Testis (tissue), 3 donors: ENCODE data around the gene PSMD13. TPM values are rescaled to one million over a fixed set of nuclear protein-coding genes. Genes with fewer than 3 reads are reported as not detected.

Experiments
- DNase-seq: peaks from one replicate; pipeline ENCODE4 v3.0.0-alpha.2; 2019
- H3K27ac ChIP-seq, 2 donors: fragments of 200-600 bp; sonication (generic); one replicate each; pipeline ENCODE4 v1.5.1; 2019
- H3K27me3 ChIP-seq: fragments of 200-600 bp; sonication (generic); one replicate; pipeline ENCODE4 v1.5.1; 2019
- H3K36me3 ChIP-seq: fragments of 200-600 bp; sonication (generic); one replicate; pipeline ENCODE4 v1.5.1; 2017; ENCODE audit warnings: low read depth; ENCODE audit errors: missing control alignments
- H3K4me1 ChIP-seq: fragments of 200-600 bp; sonication (generic); one replicate; pipeline ENCODE4 v1.5.1; 2019
- H3K4me3 ChIP-seq, 2 donors: fragments of 200-600 bp; sonication (generic); one replicate each; pipeline ENCODE4 v1.5.1; 2017 to 2019
- H3K9me3 ChIP-seq: fragments of 200-600 bp; sonication (generic); one replicate; pipeline ENCODE4 v1.5.1; 2017
- CTCF ChIP-seq, 3 experiments: fragments of 450-650 bp in 2 of 3; fragments of 200-600 bp in 1 of 3; sonication (generic) in 1 of 3; IDR thresholded peaks; one replicate each; pipeline ENCODE4 v1.5.1; 2016 to 2019; ENCODE audit warnings: antibody characterized with exemption in 3 of 3, mild to moderate bottlenecking in 2 of 3, moderate library complexity in 1 of 3
- POLR2A ChIP-seq: fragments of 450-650 bp; IDR thresholded peaks from one replicate; pipeline ENCODE4 v1.6.1; 2017; ENCODE audit warnings: antibody characterized with exemption, mild to moderate bottlenecking, moderate library complexity
- WGBS, 2 donors: methylation state at CpG; one replicate each; pipeline ENCODE4 v1.1.5; 2018; 5-methylcytosine and 5-hydroxymethylcytosine counted together
- intact Hi-C: fragments of 100-400 bp; cut with DNase I; formaldehyde crosslinking; loops from one replicate; pipeline ENCODE4 v1.15.1; 2023; ENCODE audit warnings: low total_unique reads
- polyA plus RNA-seq: library from polyadenylated mRNA; stranded (reverse); fragments of 350-450 nt; fragmentation: Illumina TruSeq; extraction: RNeasy Lipid Tissue Mini Kit (QIAGEN cat#74804); gene quantifications from one replicate; pipeline ENCODE4 v1.2.3, GENCODE V29; 2014; ENCODE audit warnings: low read depth, low replicate concordance; ENCODE audit not compliant: insufficient read depth
- total RNA-seq, 2 donors: library from RNA; depleted of rRNA; stranded (reverse); fragments of >200 nt; gene quantifications; one replicate each; pipeline ENCODE4 v1.2.3, GENCODE V29; 2016

Gene PSMD13
- total and polyA plus RNA-seq, 3 donors from 2014 or later: 128 to 180 (median 133) TPM

GRCh38 chr11:221539-221938, 15.2 kb upstream of the PSMD13 start:
- Histone ChIP-seq H3K27ac (no peak overlapping the region), H3K4me1 (no peaks in the 10 kb centered on the region), H3K9me3 (no peaks in the 10 kb centered on the region), H3K27me3 (no peaks in the 10 kb centered on the region), H3K4me3 (no peak overlapping the region), H3K36me3 (no peaks in the 10 kb centered on the region)
- intact Hi-C loops: no loop called here
- no peak for DNase-seq
- WGBS, 2 donors: 82 to 88% methylated on average over 7 of the region's 7 CpGs
- TF ChIP-seq POLR2A: no peak
- TF ChIP-seq CTCF (IDR thresholded peaks at IDR 0.05): no peak

- WGBS, 2 donors: 90 to 98% methylated on average over 14 of the region's 14 CpGs
- no peak overlapping the region for H3K4me3 ChIP-seq
- intact Hi-C loops: no loop called here
- H3K27ac ChIP-seq: no peak overlapping the region
- H3K27me3 ChIP-seq: no peaks in the 10 kb centered on the region
- no peak for DNase-seq
- H3K36me3 ChIP-seq: no peaks in the 10 kb centered on the region
- H3K4me1 ChIP-seq: no peaks in the 10 kb centered on the region
- no peaks in the 10 kb centered on the region for H3K9me3 ChIP-seq
- TF ChIP-seq POLR2A (no peak), CTCF (IDR thresholded peaks at IDR 0.05) (no peak)
Observed at GRCh38 chr11:221998-222789, 14.6 kb upstream of the PSMD13 start.

- H3K4me1 ChIP-seq: no peaks in the 10 kb centered on the region
- H3K4me3 ChIP-seq: no peak overlapping the region
- no peaks in the 10 kb centered on the region for H3K27me3 ChIP-seq
- no peak overlapping the region for H3K27ac ChIP-seq
- WGBS, 2 donors: 79 to 88% methylated on average over 15 to 16 of the region's 16 CpGs
- intact Hi-C loops: no loop called here
- DNase-seq: no peak
- H3K36me3 ChIP-seq: no peaks in the 10 kb centered on the region
- no peak for TF ChIP-seq CTCF (IDR thresholded peaks at IDR 0.05)
- TF ChIP-seq POLR2A: no peak
- no peaks in the 10 kb centered on the region for H3K9me3 ChIP-seq
Observed at GRCh38 chr11:223026-223789, 13.6 kb upstream of the PSMD13 start.

GRCh38 chr11:223884-224283, 12.9 kb upstream of the PSMD13 start:
- H3K9me3 ChIP-seq: no peaks in the 10 kb centered on the region
- H3K27ac ChIP-seq: no peak overlapping the region
- no peak overlapping the region for H3K4me3 ChIP-seq
- 90 to 91% methylated on average over 9 of the region's 9 CpGs for WGBS, 2 donors
- H3K27me3 ChIP-seq: no peaks in the 10 kb centered on the region
- DNase-seq: no peak
- intact Hi-C loops: no loop called here
- no peaks in the 10 kb centered on the region for H3K36me3 ChIP-seq
- no peaks in the 10 kb centered on the region for H3K4me1 ChIP-seq
- no peak for TF ChIP-seq POLR2A
- no peak for TF ChIP-seq CTCF (IDR thresholded peaks at IDR 0.05)
